COLO668 (cell line): Measurements from ENCODE around the gene SLC39A11.
"Not testable (repeated sequence)": the region's sequence is repeated elsewhere in the genome, so short reads cannot be mapped to it uniquely, and the experiment has no call there.

Source experiments
- DNase-seq: peaks from one replicate; lab custom pipeline; 2025; ENCODE audit not compliant: unreplicated experiment; lab: John Stamatoyannopoulos, UW

SLC39A11 gene

GRCh38 chr17:73092523-73093135 is at the start of gene SLC39A11:
TSS of gene SLC39A11 (minus strand) at chr17:73092688. CDS start at chr17:73088764, 3,924 bp downstream.
- peak; percentile 91 for DNase-seq

GRCh38 chr17:73141411-73141810 is 48.9 kb upstream of the SLC39A11 start:
- DNase-seq: no peak

- no peak for DNase-seq
Observed at GRCh38 chr17:73140566-73140965, 48.1 kb upstream of the SLC39A11 start.

- no peak for DNase-seq
Observed at GRCh38 chr17:73139296-73139695, 46.8 kb upstream of the SLC39A11 start.

- DNase-seq: no peak
Observed at GRCh38 chr17:73138541-73139138, 46.2 kb upstream of the SLC39A11 start.

DNA sequence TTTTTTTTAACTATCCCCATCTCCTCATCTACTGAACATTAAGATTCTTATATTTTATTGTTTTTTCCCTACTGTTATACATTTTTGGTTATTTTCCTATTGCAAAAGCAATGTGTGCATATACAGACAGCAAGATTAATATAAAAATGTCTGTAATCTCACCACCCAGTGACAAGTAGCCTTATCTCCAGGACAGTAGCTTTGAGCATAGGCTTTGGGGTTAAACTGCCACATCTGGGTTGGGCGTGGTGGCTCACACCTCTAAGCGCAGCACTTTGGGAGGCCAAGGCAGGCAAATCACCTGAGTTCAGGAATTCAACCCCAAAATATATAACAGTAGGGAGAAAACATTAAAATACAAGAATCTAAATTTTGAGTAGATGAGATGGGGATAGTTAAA is 44.9 kb upstream of the SLC39A11 start:
- no peak for DNase-seq

DNA sequence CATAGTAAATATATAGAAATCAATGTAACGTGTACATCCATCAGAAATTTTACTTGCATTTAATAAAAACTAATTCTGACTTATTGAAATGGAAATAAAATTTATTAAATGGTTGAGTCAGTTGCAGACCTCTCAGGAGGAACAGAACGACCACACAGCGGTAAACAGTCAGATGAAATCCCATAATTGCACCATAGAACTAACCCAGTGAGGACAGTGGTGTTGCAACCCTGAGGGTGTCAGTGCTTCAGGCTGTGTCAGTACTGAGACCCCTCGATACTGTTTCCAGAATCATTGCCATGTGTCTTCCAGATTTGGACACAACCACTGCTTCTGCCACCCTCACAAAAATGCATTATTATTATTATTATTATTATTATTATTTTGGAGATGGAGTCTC is 43.3 kb upstream of the SLC39A11 start:
- DNase-seq: no peak

- no peak for DNase-seq
Observed at GRCh38 chr17:73133911-73134649, 41.6 kb upstream of the SLC39A11 start.

GRCh38 chr17:73132085-73132492 is 39.6 kb upstream of the SLC39A11 start:
- DNase-seq: no peak

DNA sequence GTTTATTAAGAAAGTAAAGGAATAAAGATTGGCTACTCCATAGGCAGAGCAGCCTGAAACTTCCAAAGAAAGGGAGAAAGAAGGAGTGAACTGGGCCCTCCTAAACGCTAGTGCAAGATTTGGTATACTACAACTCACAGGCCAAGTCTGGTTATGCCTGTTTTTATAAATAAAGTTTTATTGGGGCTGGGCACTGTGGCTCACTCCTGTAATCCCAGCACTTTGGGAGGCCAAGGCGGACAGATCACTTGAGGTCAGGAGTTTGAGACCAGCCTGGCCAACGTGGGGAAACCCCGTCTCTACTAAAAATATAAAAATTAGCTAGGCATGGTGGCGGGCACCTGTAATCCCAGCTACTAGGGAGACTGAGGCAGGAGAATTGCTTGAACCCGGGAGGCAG is 39.0 kb upstream of the SLC39A11 start:
- DNase-seq: not testable (repeated sequence)

- DNase-seq: no peak
Observed at GRCh38 chr17:73130977-73131376, 38.5 kb upstream of the SLC39A11 start.

GRCh38 chr17:73128496-73128895 is 36.0 kb upstream of the SLC39A11 start:
- no peak for DNase-seq

DNA sequence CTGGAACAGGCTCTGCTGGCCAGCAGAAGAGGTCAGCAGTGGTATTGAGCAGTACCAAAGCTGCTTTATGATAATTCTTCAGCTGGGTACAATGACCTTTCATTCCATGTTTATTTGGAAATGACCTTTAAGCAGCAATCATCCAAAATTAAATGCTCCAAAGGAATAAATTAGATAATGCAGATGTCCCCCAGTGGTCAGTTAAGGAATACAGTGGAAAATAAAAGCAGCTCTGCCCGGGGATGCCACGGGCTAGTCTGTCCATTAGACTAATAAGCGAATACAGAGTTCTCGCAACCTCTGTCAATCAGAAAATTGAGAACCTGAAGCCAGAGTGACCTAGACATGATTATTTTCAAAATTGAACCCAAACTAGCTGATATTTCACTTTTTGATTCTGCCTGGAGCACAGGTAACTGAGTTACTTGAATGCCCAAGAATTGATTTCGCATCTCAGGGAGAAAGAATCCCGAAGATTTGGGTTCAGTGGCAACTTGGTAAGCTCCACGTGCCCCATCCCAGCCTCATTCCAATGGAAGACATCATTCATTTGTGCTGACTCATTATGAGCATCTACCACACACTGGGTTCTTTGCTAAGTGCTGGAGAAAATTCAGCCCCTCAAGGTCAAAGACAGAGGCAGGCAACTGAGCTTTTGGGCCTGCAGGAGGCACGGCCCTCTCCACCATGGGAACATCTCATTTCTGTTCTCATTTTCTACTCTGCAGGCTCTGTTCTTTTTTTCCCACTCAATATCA is 34.4 kb upstream of the SLC39A11 start:
- DNase-seq: no peak

DNA sequence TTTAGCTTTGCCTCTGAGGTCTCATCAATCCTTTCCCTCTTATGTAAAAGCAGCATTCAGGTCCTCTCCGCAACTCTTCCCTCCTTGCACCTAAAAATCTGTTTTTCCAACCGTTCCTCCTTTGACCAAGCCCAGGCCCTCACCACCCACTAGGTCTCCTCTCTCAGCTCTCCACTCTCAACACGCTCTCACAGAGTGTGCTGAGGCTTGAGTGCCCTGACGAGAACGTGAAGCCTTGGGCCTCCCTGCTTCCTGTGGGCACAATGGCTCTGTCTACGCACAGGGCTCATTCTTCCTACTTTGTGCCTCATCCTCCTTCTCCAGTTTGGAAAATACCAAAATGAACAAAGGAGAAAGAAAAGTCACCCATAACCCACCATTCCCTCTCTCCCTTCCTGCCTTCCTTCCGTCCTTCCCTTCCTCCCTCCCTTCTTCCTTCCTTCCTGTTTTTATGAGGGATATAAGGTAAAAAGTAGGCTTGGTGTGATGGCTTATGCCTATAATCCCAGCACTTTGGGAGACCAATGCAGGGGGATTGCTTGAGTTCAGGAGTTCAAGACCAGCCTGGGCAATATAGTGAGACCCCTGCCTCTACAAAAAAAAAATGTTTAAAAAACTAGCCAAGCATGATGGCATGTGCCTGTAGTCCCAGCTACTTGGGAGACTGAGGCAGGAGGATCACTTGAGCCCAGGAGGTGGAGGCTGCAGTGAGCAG is 31.3 kb upstream of the SLC39A11 start:
- DNase-seq: no peak

DNA sequence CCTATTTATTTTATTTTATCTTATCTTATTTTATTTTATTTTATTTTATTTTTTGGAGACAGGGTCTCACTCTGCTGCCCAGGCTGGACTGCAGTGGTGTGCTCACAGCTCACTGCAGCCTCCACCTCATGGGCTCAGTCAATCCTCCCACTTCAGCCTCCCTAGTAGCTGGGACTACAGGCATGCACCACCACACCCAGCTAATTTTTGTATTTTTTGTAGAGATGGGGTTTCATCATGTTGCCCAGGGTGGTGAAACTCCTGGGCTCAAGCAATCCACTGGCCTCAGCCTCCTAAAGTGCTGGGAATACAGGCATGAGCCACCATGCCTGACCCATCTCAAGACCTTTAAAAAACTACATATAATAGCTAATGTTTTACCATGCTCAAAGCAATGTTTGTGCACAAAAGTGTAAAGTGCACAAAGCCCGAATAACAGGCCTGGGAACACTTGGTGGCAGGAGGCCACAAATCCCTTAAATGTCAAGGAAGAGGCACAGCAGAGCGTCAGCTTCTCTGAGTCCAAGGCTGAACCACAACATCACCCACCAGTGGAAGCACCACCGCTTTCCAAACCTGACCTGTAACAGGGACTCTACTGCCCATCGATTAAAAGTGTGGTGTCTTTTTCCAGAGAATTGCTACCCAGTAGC is 30.6 kb upstream of the SLC39A11 start:
- DNase-seq: no peak

DNA sequence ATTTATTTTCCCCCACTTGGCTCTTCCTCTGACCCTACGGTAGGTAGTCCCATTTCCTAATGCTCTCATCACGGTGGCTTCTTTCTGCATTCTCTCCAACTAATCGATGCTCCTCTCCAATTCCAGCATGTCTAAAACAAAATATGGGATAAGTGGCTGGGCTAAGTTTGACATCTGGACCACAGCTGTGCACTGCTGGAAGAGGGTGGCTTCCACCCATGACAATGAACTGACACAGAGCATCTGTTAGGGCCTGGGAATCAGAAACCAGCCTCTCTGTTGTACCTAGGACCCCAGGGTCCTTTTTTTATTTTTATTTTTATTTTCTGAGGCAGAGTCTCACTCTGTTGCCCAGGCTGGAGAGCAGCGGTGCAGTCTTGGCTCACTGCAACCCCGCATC is 29.0 kb upstream of the SLC39A11 start:
- no peak for DNase-seq

DNA sequence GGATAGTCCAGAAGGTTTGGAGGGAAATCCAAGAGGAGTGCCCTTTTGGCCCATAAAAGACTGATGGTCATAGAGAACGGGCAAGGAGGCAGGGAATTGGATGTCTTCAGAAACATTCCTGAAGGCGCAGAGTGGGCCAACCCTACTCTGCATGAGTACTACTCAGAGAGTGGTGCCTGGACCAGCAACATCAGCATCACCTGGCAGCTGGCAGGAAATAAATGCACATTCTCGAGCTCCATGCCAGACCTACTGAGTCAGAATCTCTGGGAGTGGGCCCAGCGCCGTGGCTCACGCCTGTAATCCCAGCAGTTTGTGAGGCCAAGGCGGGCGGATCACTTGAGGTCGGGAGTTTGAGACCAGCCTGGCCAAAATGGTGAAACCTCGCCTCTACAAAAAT is 27.1 kb upstream of the SLC39A11 start:
- no peak for DNase-seq

GRCh38 chr17:73118951-73119391 is 26.5 kb upstream of the SLC39A11 start:
- DNase-seq: peak; percentile 46

- DNase-seq: no peak
Observed at GRCh38 chr17:73118139-73118538, 25.7 kb upstream of the SLC39A11 start.

- DNase-seq: no peak
Observed at GRCh38 chr17:73112246-73112645, 19.8 kb upstream of the SLC39A11 start.
